HG02678 (cell line): ENCODE measurements around the gene FRZB.
"Not testable (repeated sequence)": the region's sequence is repeated elsewhere in the genome, so short reads cannot be mapped to it uniquely, and the experiment has no call there.

Experiments used
- ATAC-seq: cut with Tn5 transposase; IDR thresholded peaks from one replicate; pipeline ENCODE4 v1.9.1; 2021; ENCODE audit warnings: mild to moderate bottlenecking, moderate library complexity; ENCODE audit not compliant: unreplicated experiment

FRZB gene

GRCh38 chr2:182890773-182891378 is 24.4 kb upstream of the FRZB start:
- no peak for ATAC-seq

- no peak for ATAC-seq
Measured at GRCh38 chr2:182890305-182890704, 23.9 kb upstream of the FRZB start.

GRCh38 chr2:182887753-182888415 is 21.4 kb upstream of the FRZB start:
- ATAC-seq = no peak

GRCh38 chr2:182887093-182887492 is 20.7 kb upstream of the FRZB start:
- ATAC-seq = no peak

GRCh38 chr2:182885771-182886170 is 19.3 kb upstream of the FRZB start:
- no peak for ATAC-seq

- no peak for ATAC-seq
Measured at GRCh38 chr2:182883451-182883850, 17.0 kb upstream of the FRZB start.

GRCh38 chr2:182880100-182880499 is 13.7 kb upstream of the FRZB start:
- not testable (repeated sequence) for ATAC-seq

GRCh38 chr2:182876653-182877052 is 10.2 kb upstream of the FRZB start:
- not testable (repeated sequence) for ATAC-seq

- no peak for ATAC-seq
Measured at GRCh38 chr2:182870227-182870626, 3.8 kb upstream of the FRZB start.

GRCh38 chr2:182868054-182868796 is 1.8 kb upstream of the FRZB start:
- no peak for ATAC-seq

- ATAC-seq = no peak
Measured at GRCh38 chr2:182867426-182868053, 1.1 kb upstream of the FRZB start.

- ATAC-seq = no peak
Measured at GRCh38 chr2:182866095-182866460, 359 bp downstream of the FRZB start.

- no peak for ATAC-seq
Measured at GRCh38 chr2:182864949-182865570, 1.4 kb downstream of the FRZB start.

- no peak for ATAC-seq
Measured at GRCh38 chr2:182863642-182864041, 2.8 kb downstream of the FRZB start.

- no peak for ATAC-seq
Measured at GRCh38 chr2:182862091-182862490, 4.3 kb downstream of the FRZB start.

- ATAC-seq = no peak
Measured at GRCh38 chr2:182860858-182861257, 5.6 kb downstream of the FRZB start.

GRCh38 chr2:182858671-182859070 is 7.8 kb downstream of the FRZB start:
- no peak for ATAC-seq

GRCh38 chr2:182855376-182855775 is 11.1 kb downstream of the FRZB start:
- no peak for ATAC-seq

GRCh38 chr2:182854375-182855105 is 11.9 kb downstream of the FRZB start:
- ATAC-seq = no peak

GRCh38 chr2:182852801-182853200 is 13.6 kb downstream of the FRZB start:
- ATAC-seq = no peak

- ATAC-seq = no peak
Measured at GRCh38 chr2:182852090-182852489, 14.3 kb downstream of the FRZB start.
